SK-N-SH (cell line): Measurements from ENCODE around the gene CDC42EP4.

Source experiments
- CTCF ChIP-seq: fragments of 200-600 bp; sonication (generic); IDR thresholded peaks from 2 replicates; pipeline ENCODE4 v1.6.1; 2017; ENCODE audit warnings: antibody characterized with exemption, mild to moderate bottlenecking, moderate library complexity
- EP300 ChIP-seq, 2 experiments: IDR thresholded peaks; 2 replicates each; pipeline versions ENCODE4 v1.4.0 to v1.6.1; 2012; ENCODE audit warnings: borderline replicate concordance in 1 of 2, low read depth in 1 of 2, low read length in 1 of 2
- FOXM1 ChIP-seq: IDR thresholded peaks from 2 replicates; pipeline ENCODE4 v1.4.0; 2012; ENCODE audit warnings: low read depth, mild to moderate bottlenecking
- JUND ChIP-seq: IDR thresholded peaks from 2 replicates; pipeline ENCODE4 v1.4.0; 2012
- RAD21 ChIP-seq: IDR thresholded peaks from 2 replicates; pipeline ENCODE4 v1.6.1; 2012; ENCODE audit warnings: mild to moderate bottlenecking, low read length
- SMC3 ChIP-seq: IDR thresholded peaks from 2 replicates; pipeline ENCODE4 v1.6.1; 2012; ENCODE audit warnings: low read depth, low read length, improper control_type of control experiment
- TAF1 ChIP-seq: IDR thresholded peaks from 2 replicates; pipeline ENCODE4 v1.6.1; 2012; ENCODE audit warnings: low read depth, mild to moderate bottlenecking, low read length, moderate library complexity, borderline replicate concordance

GRCh38 chr17:73359987-73360410 is 48.2 kb upstream of the CDC42EP4 start:
- no peak for TF ChIP-seq CTCF
- TF ChIP-seq SMC3, result no peak; the same call in 1 of the 2 replicates
- no peak for TF ChIP-seq RAD21
- TF ChIP-seq JUND, result no peak
- no peak for TF ChIP-seq TAF1
- TF ChIP-seq EP300 (IDR thresholded peaks at IDR 0.05; ENCODE audit: borderline replicate concordance in 1 of 2, low read depth in 1 of 2, low read length in 1 of 2), result no peak
- TF ChIP-seq FOXM1, result no peak
